Liver (tissue), 9 donors: ENCODE data around the gene CEACAM16. TPM values are rescaled to one million over a fixed set of nuclear protein-coding genes. Genes with fewer than 3 reads are reported as not detected.
"Not testable (repeated sequence)": the region's sequence is repeated elsewhere in the genome, so short reads cannot be mapped to it uniquely, and the experiment has no call there.

Experiments
- DNase-seq: peaks from one replicate; pipeline ENCODE4 v3.0.0-alpha.2; 2017; ENCODE audit warnings: low spot score
- H3K27ac ChIP-seq, 2 donors: one replicate each; pipeline ENCODE4 v1.7.0; 2013; ENCODE audit warnings: inconsistent platforms in 2 of 2, low read length in 2 of 2, control low read depth in 1 of 2, low read depth in 1 of 2, mild to moderate bottlenecking in 1 of 2
- H3K27me3 ChIP-seq, 4 donors: one replicate each; pipeline versions ENCODE4 v1.6.1 to v1.7.0; 2013; ENCODE audit warnings: low read length in 3 of 4, inconsistent platforms in 1 of 4, mild to moderate bottlenecking in 1 of 4, moderate library complexity in 1 of 4; ENCODE audit not compliant: control insufficient read depth in 4 of 4, insufficient read depth in 4 of 4
- H3K36me3 ChIP-seq, 4 donors: one replicate each; pipeline versions ENCODE4 v1.6.1 to v1.7.0; 2013; ENCODE audit warnings: low read length in 3 of 4, mild to moderate bottlenecking in 3 of 4, low read depth in 1 of 4, moderate library complexity in 1 of 4; ENCODE audit not compliant: control insufficient read depth in 4 of 4, insufficient read depth in 3 of 4
- H3K4me1 ChIP-seq, 4 donors: one replicate each; pipeline versions ENCODE4 v1.6.1 to v1.7.0; 2013; ENCODE audit warnings: low read length in 3 of 4, mild to moderate bottlenecking in 3 of 4, moderate library complexity in 1 of 4; ENCODE audit not compliant: control insufficient read depth in 4 of 4, insufficient read depth in 4 of 4
- H3K4me3 ChIP-seq, 3 donors: one replicate each; pipeline versions ENCODE4 v1.6.1 to v1.7.0; 2013; ENCODE audit warnings: low read length in 3 of 3, control low read depth in 1 of 3, low read depth in 1 of 3, mild to moderate bottlenecking in 1 of 3
- H3K9ac ChIP-seq, 2 donors: one replicate each; pipeline ENCODE4 v1.7.0; 2013; ENCODE audit warnings: low read length in 2 of 2, mild to moderate bottlenecking in 2 of 2, moderate library complexity in 2 of 2, control low read depth in 1 of 2, low read depth in 1 of 2
- H3K9me3 ChIP-seq, 4 donors: one replicate each; pipeline versions ENCODE4 v1.6.1 to v1.7.0; 2013; ENCODE audit warnings: low read length in 3 of 4; ENCODE audit not compliant: control insufficient read depth in 4 of 4
- EGR1 ChIP-seq, 2 donors: IDR thresholded peaks; 2 replicates each; pipeline ENCODE4 v1.6.1; 2016 to 2018; ENCODE audit warnings: antibody characterized with exemption in 2 of 2, low read depth in 2 of 2
- FOXA1 ChIP-seq: IDR thresholded peaks from 2 replicates; pipeline ENCODE4 v1.6.1; 2016; ENCODE audit warnings: antibody characterized with exemption
- FOXA2 ChIP-seq: IDR thresholded peaks from 2 replicates; pipeline ENCODE4 v1.6.1; 2016; ENCODE audit warnings: antibody characterized with exemption
- GABPA ChIP-seq, 2 donors: IDR thresholded peaks in 1 of 2; conservative IDR thresholded peaks in 1 of 2; 2 replicates each; pipeline ENCODE4 v1.6.1; 2016; ENCODE audit warnings: antibody characterized with exemption in 2 of 2, mild to moderate bottlenecking in 1 of 2, moderate library complexity in 1 of 2
- HNF4A ChIP-seq, 2 donors: conservative IDR thresholded peaks; 2 replicates each; pipeline ENCODE4 v1.6.1; 2016; ENCODE audit warnings: antibody characterized with exemption in 2 of 2, mild to moderate bottlenecking in 2 of 2
- HNF4G ChIP-seq: IDR thresholded peaks from 2 replicates; pipeline ENCODE4 v1.6.1; 2016; ENCODE audit warnings: antibody characterized with exemption
- JUND ChIP-seq, 2 donors: IDR thresholded peaks; 2 replicates each; pipeline ENCODE4 v1.6.1; 2016; ENCODE audit warnings: antibody characterized with exemption in 2 of 2
- NR2F2 ChIP-seq: IDR thresholded peaks from 2 replicates; pipeline ENCODE4 v1.6.1; 2016; ENCODE audit warnings: antibody characterized with exemption
- RAD21 ChIP-seq, 2 donors: IDR thresholded peaks; 2 replicates each; pipeline ENCODE4 v1.6.1; 2016; ENCODE audit warnings: antibody characterized with exemption in 2 of 2, mild to moderate bottlenecking in 2 of 2
- SP1 ChIP-seq: IDR thresholded peaks from 2 replicates; pipeline ENCODE4 v1.6.1; 2018; ENCODE audit warnings: antibody characterized with exemption, mild to moderate bottlenecking
- TAF1 ChIP-seq: conservative IDR thresholded peaks from 2 replicates; pipeline ENCODE4 v1.6.1; 2016; ENCODE audit warnings: antibody characterized with exemption, mild to moderate bottlenecking
- YY1 ChIP-seq: IDR thresholded peaks from 2 replicates; pipeline ENCODE4 v1.6.1; 2016; ENCODE audit warnings: antibody characterized with exemption, mild to moderate bottlenecking
- WGBS: extraction: QIAGEN DNeasy Blood & Tissue Kit; methylation state at CpG from one replicate; pipeline ENCODE4 v1.1.7; 2013; 5-methylcytosine and 5-hydroxymethylcytosine counted together
- polyA plus RNA-seq, 2 donors: library from polyadenylated mRNA; stranded (reverse) in 1 of 2; unstranded in 1 of 2; fragments of 200-250 nt in 1 of 2; fragments of >200 nt in 1 of 2; fragmentation: Nextera tagmentation in 1 of 2; extraction: Ambion mirVana in 1 of 2; gene quantifications; one replicate each; pipeline versions ENCODE4 v1.2.1 to v1.2.3, GENCODE V29; 2013 to 2015
- total RNA-seq, 2 donors: library from RNA; depleted of rRNA; stranded (reverse); fragments of >200 nt; gene quantifications; one replicate each; pipeline ENCODE4 v1.2.3, GENCODE V29; 2014
- TF ChIP-seq, protein P1 (sequence below): IDR thresholded peaks from 2 replicates; pipeline ENCODE4 v1.6.1; 2016; ENCODE audit warnings: antibody characterized with exemption
- TF ChIP-seq, protein P2 (sequence below): fragments of 150-350 bp; IDR thresholded peaks from 2 replicates; pipeline ENCODE4 v1.5.1; 2017; ENCODE audit warnings: improper control_type of control experiment, low read depth, low read length; ENCODE audit not compliant: missing input control
- TF ChIP-seq, protein P3 (sequence below): IDR thresholded peaks from 2 replicates; pipeline ENCODE4 v1.6.1; 2016; ENCODE audit warnings: antibody characterized with exemption
- TF ChIP-seq, protein P4 (sequence below): IDR thresholded peaks from 2 replicates; pipeline ENCODE4 v1.6.1; 2016; ENCODE audit warnings: antibody characterized with exemption
- donor health status: healthy.
- donor health status: healthy.
- donor health status: healthy.
- donor health status: healthy.
- donor health status: healthy.

CEACAM16 gene
- total and polyA plus RNA-seq, 4 donors, result 0.09 TPM; not detected in 3

DNA sequence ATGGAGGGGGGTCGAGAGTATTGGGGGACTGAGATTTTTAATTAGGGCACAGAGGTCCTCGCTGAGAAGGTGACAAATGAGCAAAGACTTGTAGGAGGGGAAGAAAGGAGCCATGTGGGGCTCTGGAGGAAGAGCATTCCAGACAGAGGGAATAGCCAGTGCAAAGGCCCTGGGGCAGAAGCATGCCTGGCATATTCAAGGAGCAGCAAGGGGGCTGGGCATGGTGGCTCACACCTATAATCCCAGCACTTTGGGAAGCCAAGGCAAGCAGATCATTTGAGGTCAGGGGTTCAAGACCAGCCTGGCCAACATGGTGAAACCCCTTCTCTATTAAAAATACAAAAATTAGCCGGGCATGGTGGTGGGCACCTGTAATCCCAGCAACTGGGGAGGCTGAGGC is 14.6 kb upstream of the CEACAM16 start:
- DNase-seq, H3K4me1 ChIP-seq, H3K4me3 ChIP-seq, H3K36me3 ChIP-seq, H3K27me3 ChIP-seq, H3K9ac ChIP-seq, H3K9me3 ChIP-seq: not testable (repeated sequence)
- H3K27ac ChIP-seq, result peak overlapping the region in 1 of 2 donors; percentile 11
- 92% methylated on average over 3 of the region's 3 CpGs for whole genome bisulfite sequencing

DNA sequence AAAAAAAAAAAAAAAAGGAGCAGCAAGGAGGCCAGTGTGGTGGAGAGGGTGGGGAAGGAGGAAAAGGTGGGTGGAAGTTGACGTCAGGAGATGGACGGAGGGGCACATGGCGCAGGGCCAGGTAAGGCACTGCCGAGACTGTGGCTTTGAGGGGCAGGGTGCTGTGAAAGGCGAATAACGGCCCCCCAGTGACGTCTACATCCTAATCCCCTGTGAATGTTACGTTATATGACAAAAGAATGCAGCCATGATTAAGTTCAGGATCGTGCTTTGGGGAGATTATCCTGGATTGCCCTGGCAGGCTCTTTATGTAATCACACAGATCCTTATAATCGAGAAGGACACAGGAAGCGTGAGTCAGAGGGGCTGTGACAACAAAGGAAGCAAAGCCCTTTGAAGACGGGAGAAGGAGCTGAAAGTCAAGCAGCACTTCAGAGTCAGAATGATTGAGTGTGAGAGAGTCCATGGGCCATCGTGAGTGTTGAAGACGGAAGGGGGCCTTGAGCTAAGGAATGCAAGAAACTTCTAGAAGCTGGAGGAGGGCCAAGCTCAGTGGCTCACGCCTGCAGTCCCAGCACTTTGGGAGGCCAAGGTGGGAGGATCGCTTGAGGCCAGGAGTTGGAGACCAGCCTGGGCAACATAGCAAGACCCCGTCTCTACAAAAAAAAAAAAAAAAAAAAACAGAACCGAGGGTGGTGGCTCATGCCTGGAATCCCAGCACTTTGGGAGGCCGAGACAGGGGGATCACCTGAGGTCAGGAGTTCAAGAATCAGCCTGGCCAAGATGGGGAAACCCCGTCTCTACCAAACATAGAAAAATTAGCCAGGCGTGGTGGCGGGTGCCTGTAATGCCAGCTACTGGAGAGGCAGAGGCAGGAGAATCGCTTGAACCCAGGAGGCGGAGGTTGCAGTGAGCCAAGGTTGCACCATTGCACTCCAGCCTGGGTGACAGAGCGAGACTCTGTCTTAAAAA is 13.8 kb upstream of the CEACAM16 start:
- peaks cover 2 to 12% (median 7%) of the 10 kb centered on the region in 4 donors for H3K4me1 ChIP-seq
- H3K27me3 ChIP-seq, result no peaks in the 10 kb centered on the region
- no peak overlapping the region for H3K4me3 ChIP-seq
- H3K27ac ChIP-seq, result peak overlapping the region; percentile 25 to 56
- no peak for TF ChIP-seq EGR1 (IDR thresholded peaks at IDR 0.05; ENCODE audit: low read depth in 2 of 2)
- TF ChIP-seq NR2F2, result no peak
- no peak for TF ChIP-seq GABPA (IDR thresholded peaks at IDR 0.05 in 1 of 2, conservative IDR thresholded peaks at IDR 0.05 in 1 of 2)
- TF ChIP-seq, protein P1, sequence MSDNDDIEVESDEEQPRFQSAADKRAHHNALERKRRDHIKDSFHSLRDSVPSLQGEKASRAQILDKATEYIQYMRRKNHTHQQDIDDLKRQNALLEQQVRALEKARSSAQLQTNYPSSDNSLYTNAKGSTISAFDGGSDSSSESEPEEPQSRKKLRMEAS, result no peak
- peak in 1 of 2 donors; percentile 45 for TF ChIP-seq JUND (IDR thresholded peaks at IDR 0.05)
- peaks cover 0 to 3% (median 2%) of the 10 kb centered on the region in 4 donors for H3K36me3 ChIP-seq
- WGBS, result 64% methylated on average over 25 of the region's 25 CpGs
- DNase-seq, result no peak
- H3K9me3 ChIP-seq, result no peaks in the 10 kb centered on the region
- no peak overlapping the region for H3K9ac ChIP-seq

DNA sequence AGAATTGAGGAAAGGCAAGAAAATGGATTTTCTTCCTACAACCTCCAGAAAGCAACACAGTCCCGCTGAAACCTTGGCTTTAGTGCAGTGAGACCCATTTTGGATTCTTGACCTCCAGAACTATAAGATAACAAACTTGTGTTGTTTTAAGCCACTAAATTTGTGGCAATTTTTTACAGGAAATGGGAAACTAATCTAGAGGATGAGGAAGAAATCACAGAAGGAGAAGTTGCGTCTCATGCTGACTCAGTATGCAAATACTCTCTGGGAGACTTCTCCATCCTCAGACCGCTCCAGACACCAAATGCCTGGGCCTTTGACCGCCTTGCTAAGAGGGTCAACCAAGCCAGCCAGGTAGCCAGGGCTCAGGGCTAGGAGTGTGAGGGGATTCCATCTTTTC is 13.1 kb upstream of the CEACAM16 start:
- Histone ChIP-seq H3K36me3 (peaks cover 0 to 3% (median 2%) of the 10 kb centered on the region in 4 donors), H3K9ac (no peak overlapping the region), H3K4me3 (no peak overlapping the region), H3K27ac (peak overlapping the region; percentile 25 to 56), H3K4me1 (peaks cover 2 to 12% (median 7%) of the 10 kb centered on the region in 4 donors), H3K9me3 (no peaks in the 10 kb centered on the region), H3K27me3 (no peaks in the 10 kb centered on the region)
- WGBS, result 72% methylated on average over 4 of the region's 4 CpGs
- no peak for DNase-seq
- TF ChIP-seq SP1 (no peak), NR2F2 (peak; percentile 48)

DNA sequence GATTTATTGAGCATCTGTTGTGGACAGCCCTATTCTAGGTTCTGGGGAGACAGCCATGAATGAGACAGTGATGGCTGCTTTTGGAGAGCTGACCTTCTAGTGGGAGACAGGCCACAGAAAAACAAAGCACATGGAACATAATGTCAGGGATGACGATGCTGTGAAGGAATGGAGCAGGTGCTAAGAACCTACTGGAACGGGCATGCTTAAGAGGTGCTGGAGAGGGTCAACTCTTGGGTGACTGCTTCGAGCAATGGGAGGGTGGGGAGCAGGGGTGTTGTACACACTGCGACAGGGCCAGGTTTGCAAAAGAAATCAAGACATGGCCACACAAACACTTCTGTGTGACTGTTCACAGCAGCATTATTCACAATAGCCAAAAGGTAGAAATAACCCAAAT is 12.1 kb upstream of the CEACAM16 start:
- no peak for DNase-seq
- H3K9ac ChIP-seq, result no peak overlapping the region
- peaks cover 0 to 2% (median under 1%) of the 10 kb centered on the region in 4 donors for H3K36me3 ChIP-seq
- no peak overlapping the region for H3K27ac ChIP-seq
- no peak overlapping the region for H3K4me3 ChIP-seq
- no peaks in the 10 kb centered on the region for H3K27me3 ChIP-seq
- 89% methylated on average over 4 of the region's 4 CpGs for WGBS
- TF ChIP-seq YY1 (no peak), FOXA1 (no peak), HNF4A (conservative IDR thresholded peaks at IDR 0.05) (no peak), JUND (IDR thresholded peaks at IDR 0.05) (no peak), HNF4G (no peak), SP1 (no peak), EGR1 (IDR thresholded peaks at IDR 0.05; ENCODE audit: low read depth in 2 of 2) (no peak), RAD21 (IDR thresholded peaks at IDR 0.05) (no peak), GABPA (IDR thresholded peaks at IDR 0.05 in 1 of 2, conservative IDR thresholded peaks at IDR 0.05 in 1 of 2) (no peak), FOXA2 (no peak), NR2F2 (no peak), TAF1 (no peak)
- TF ChIP-seq, protein P2, sequence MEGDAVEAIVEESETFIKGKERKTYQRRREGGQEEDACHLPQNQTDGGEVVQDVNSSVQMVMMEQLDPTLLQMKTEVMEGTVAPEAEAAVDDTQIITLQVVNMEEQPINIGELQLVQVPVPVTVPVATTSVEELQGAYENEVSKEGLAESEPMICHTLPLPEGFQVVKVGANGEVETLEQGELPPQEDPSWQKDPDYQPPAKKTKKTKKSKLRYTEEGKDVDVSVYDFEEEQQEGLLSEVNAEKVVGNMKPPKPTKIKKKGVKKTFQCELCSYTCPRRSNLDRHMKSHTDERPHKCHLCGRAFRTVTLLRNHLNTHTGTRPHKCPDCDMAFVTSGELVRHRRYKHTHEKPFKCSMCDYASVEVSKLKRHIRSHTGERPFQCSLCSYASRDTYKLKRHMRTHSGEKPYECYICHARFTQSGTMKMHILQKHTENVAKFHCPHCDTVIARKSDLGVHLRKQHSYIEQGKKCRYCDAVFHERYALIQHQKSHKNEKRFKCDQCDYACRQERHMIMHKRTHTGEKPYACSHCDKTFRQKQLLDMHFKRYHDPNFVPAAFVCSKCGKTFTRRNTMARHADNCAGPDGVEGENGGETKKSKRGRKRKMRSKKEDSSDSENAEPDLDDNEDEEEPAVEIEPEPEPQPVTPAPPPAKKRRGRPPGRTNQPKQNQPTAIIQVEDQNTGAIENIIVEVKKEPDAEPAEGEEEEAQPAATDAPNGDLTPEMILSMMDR, result no peak
- TF ChIP-seq, protein P3, sequence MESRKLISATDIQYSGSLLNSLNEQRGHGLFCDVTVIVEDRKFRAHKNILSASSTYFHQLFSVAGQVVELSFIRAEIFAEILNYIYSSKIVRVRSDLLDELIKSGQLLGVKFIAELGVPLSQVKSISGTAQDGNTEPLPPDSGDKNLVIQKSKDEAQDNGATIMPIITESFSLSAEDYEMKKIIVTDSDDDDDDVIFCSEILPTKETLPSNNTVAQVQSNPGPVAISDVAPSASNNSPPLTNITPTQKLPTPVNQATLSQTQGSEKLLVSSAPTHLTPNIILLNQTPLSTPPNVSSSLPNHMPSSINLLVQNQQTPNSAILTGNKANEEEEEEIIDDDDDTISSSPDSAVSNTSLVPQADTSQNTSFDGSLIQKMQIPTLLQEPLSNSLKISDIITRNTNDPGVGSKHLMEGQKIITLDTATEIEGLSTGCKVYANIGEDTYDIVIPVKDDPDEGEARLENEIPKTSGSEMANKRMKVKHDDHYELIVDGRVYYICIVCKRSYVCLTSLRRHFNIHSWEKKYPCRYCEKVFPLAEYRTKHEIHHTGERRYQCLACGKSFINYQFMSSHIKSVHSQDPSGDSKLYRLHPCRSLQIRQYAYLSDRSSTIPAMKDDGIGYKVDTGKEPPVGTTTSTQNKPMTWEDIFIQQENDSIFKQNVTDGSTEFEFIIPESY, result no peak
- TF ChIP-seq, protein P1, result no peak
- TF ChIP-seq, protein P4, sequence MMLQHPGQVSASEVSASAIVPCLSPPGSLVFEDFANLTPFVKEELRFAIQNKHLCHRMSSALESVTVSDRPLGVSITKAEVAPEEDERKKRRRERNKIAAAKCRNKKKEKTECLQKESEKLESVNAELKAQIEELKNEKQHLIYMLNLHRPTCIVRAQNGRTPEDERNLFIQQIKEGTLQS, result no peak
- H3K4me1 ChIP-seq, result peaks cover 7 to 22% (median 14%) of the 10 kb centered on the region in 4 donors
- H3K9me3 ChIP-seq, result no peaks in the 10 kb centered on the region
